GM19452 (cell line): ENCODE data around the gene COX7A2L.
"Not testable (repeated sequence)": the region's sequence is repeated elsewhere in the genome, so short reads cannot be mapped to it uniquely, and the experiment has no call there.

Source experiments
- ATAC-seq: cut with Tn5 transposase; IDR thresholded peaks from one replicate; pipeline ENCODE4 v1.9.1; 2021; ENCODE audit not compliant: unreplicated experiment

Gene COX7A2L

GRCh38 chr2:42360890-42361727 is at the start of gene COX7A2L:
COX7A2L (minus strand) TSS chr2:42361217; CDS start chr2:42361161, 56 bp downstream.
- ATAC-seq = peak; percentile 90

- no peak for ATAC-seq
These were observed 47.0 kb upstream of the COX7A2L start for GRCh38 chr2:42408009-42408408.

- no peak for ATAC-seq
These were observed 46.5 kb upstream of the COX7A2L start for GRCh38 chr2:42407476-42407875.

- ATAC-seq = no peak
These were observed 43.7 kb upstream of the COX7A2L start for GRCh38 chr2:42404676-42405075.

GRCh38 chr2:42401773-42402172 is 40.8 kb upstream of the COX7A2L start:
- no peak for ATAC-seq

GRCh38 chr2:42398052-42398451 is 37.0 kb upstream of the COX7A2L start:
- ATAC-seq = not testable (repeated sequence)

GRCh38 chr2:42393320-42393719 is 32.3 kb upstream of the COX7A2L start:
- not testable (repeated sequence) for ATAC-seq

- no peak for ATAC-seq
These were observed 31.2 kb upstream of the COX7A2L start for GRCh38 chr2:42392191-42392590.

- ATAC-seq = no peak
These were observed 29.5 kb upstream of the COX7A2L start for GRCh38 chr2:42390401-42390969.

GRCh38 chr2:42386682-42387081 is 25.7 kb upstream of the COX7A2L start:
- no peak for ATAC-seq

GRCh38 chr2:42385225-42385624 is 24.2 kb upstream of the COX7A2L start:
- ATAC-seq = no peak

GRCh38 chr2:42383855-42384530 is 23.0 kb upstream of the COX7A2L start:
- no peak for ATAC-seq

- ATAC-seq = no peak
These were observed 21.1 kb upstream of the COX7A2L start for GRCh38 chr2:42382144-42382543.

GRCh38 chr2:42380026-42380425 is 19.0 kb upstream of the COX7A2L start:
- ATAC-seq = not testable (repeated sequence)

GRCh38 chr2:42378415-42378814 is 17.4 kb upstream of the COX7A2L start:
- no peak for ATAC-seq

- no peak for ATAC-seq
These were observed 15.7 kb upstream of the COX7A2L start for GRCh38 chr2:42376758-42377157.

GRCh38 chr2:42372474-42373200 is 11.6 kb upstream of the COX7A2L start:
- no peak for ATAC-seq

- ATAC-seq = no peak
These were observed 10.8 kb upstream of the COX7A2L start for GRCh38 chr2:42371611-42372473.

- ATAC-seq = no peak
These were observed 8.7 kb upstream of the COX7A2L start for GRCh38 chr2:42369532-42370229.
